Stimulated activated CD4-positive, alpha-beta T cell treated with anti-CD3 and anti-CD28 coated beads, Interleukin-15, amount 100 ng/mL, for 1 hour (primary cell): ENCODE data around the gene KEL.

Experiments used
- DNase-seq, 2 donors: peaks; one replicate each; pipeline ENCODE4 v3.0.0-alpha.2; 2020; ENCODE audit warnings: low read depth in 1 of 2, low spot score in 1 of 2

Gene KEL

GRCh38 chr7:142961595-142961972 lies 579 bp downstream of the KEL start:
- DNase-seq, result no peak

- DNase-seq, result no peak
Measured at GRCh38 chr7:142960955-142961512, 1.1 kb downstream of the KEL start.

- no peak for DNase-seq
Measured at GRCh38 chr7:142959202-142959601, 3.0 kb downstream of the KEL start.

- no peak for DNase-seq
Measured at GRCh38 chr7:142957723-142958122, 4.4 kb downstream of the KEL start.

GRCh38 chr7:142956951-142957623 lies 5.1 kb downstream of the KEL start:
- no peak for DNase-seq

GRCh38 chr7:142954680-142955268 lies 7.4 kb downstream of the KEL start:
- no peak for DNase-seq

- DNase-seq, result no peak
Measured at GRCh38 chr7:142950235-142950634, 11.9 kb downstream of the KEL start.

GRCh38 chr7:142948603-142949002 lies 13.6 kb downstream of the KEL start:
- DNase-seq, result no peak

GRCh38 chr7:142945001-142945400 lies 17.2 kb downstream of the KEL start:
- DNase-seq, result no peak

GRCh38 chr7:142943706-142944268 lies 18.4 kb downstream of the KEL start:
- no peak for DNase-seq

- DNase-seq, result no peak
Measured at GRCh38 chr7:142942746-142943145, 19.4 kb downstream of the KEL start.

GRCh38 chr7:142941541-142941940 lies 20.6 kb downstream of the KEL start:
- no peak for DNase-seq

GRCh38 chr7:142940966-142941535 lies 21.1 kb downstream of the KEL start:
- DNase-seq, result no peak

GRCh38 chr7:142939226-142939910 lies 22.8 kb downstream of the KEL start, which contains the start of gene LLCFC1:
TSS of gene LLCFC1 (plus strand) at chr7:142939484. CDS start at chr7:142939622, 138 bp downstream.
- no peak for DNase-seq

- no peak for DNase-seq
Measured at GRCh38 chr7:142938611-142939010, 23.6 kb downstream of the KEL start.

- no peak for DNase-seq
Measured at GRCh38 chr7:142935941-142936565, 26.1 kb downstream of the KEL start.

- DNase-seq, result no peak
Measured at GRCh38 chr7:142934056-142934455, 28.1 kb downstream of the KEL start.

- DNase-seq, result no peak
Measured at GRCh38 chr7:142933624-142934023, 28.5 kb downstream of the KEL start, which contains the start of gene TRPV5. TSS of gene TRPV5 (minus strand) at chr7:142933746. CDS start at chr7:142933459, 287 bp downstream.

- DNase-seq, result no peak
Measured at GRCh38 chr7:142933092-142933475, 29.1 kb downstream of the KEL start.

GRCh38 chr7:142932386-142933091 lies 29.6 kb downstream of the KEL start:
- DNase-seq, result no peak
